PC-9 (cell line): ENCODE measurements around the gene VSIG4. TPM values are rescaled to one million over a fixed set of nuclear protein-coding genes. Genes with fewer than 3 reads are reported as not detected.

ENCODE experiments used
- Bru-seq: library from RNA; stranded (reverse); fragments of 400-500 nt; gene quantifications from one replicate; lab custom pipeline; 2021; lab: Mats Ljungman, UMichigan
- BruChase-seq, 2 experiments: library from RNA; stranded (reverse); fragments of 400-500 nt; gene quantifications; one replicate each; lab custom pipeline; 2021; lab: Mats Ljungman, UMichigan
- BruUV-seq: library from RNA; stranded (reverse); fragments of 400-500 nt; replicated peaks from 2 replicates; lab custom pipeline; 2021; lab: Mats Ljungman, UMichigan
- CTCF ChIA-PET: fragments of 300-600 bp; sonication (Branson Sonifier 250); formaldehyde crosslinking; loops from one replicate; lab custom pipeline; 2022; ENCODE audit warnings: antibody characterized with exemption; lab: Charles Lee
- POLR2A ChIA-PET: fragments of 300-600 bp; sonication (Branson Sonifier 250); formaldehyde crosslinking; loops from one replicate; lab custom pipeline; 2022; ENCODE audit warnings: antibody characterized with exemption; ENCODE audit not compliant: unreplicated experiment; lab: Charles Lee
- DNase-seq, 2 experiments: peaks; one replicate each; pipeline versions ENCODE4 v3.0.0 to v3.0.0-alpha.2; 2015 to 2022; ENCODE audit warnings: mixed read lengths in 1 of 2
- H2AFZ ChIP-seq: fragments of 200-600 bp; sonication (generic); 2 replicates; pipeline ENCODE4 v1.8.1; 2017; ENCODE audit warnings: antibody characterized with exemption
- H3F3A ChIP-seq: fragments of 200-600 bp; sonication (generic); 2 replicates; pipeline ENCODE4 v1.8.1; 2017; ENCODE audit warnings: antibody characterized with exemption, mild to moderate bottlenecking, low read depth; ENCODE audit not compliant: insufficient read depth
- H3K27ac ChIP-seq: fragments of 200-600 bp; sonication (generic); 2 replicates; pipeline ENCODE4 v1.6.1; 2016; ENCODE audit warnings: mixed run types
- H3K27me3 ChIP-seq: fragments of 200-600 bp; sonication (generic); 2 replicates; pipeline ENCODE4 v1.6.1; 2016; ENCODE audit warnings: low read depth, mixed run types; ENCODE audit not compliant: insufficient read depth
- H3K36me3 ChIP-seq: fragments of 200-600 bp; sonication (generic); 2 replicates; pipeline ENCODE4 v1.6.1; 2016; ENCODE audit warnings: low read depth, mixed run types
- H3K4me1 ChIP-seq: fragments of 200-600 bp; sonication (generic); replicated peaks from 2 replicates; pipeline ENCODE4 v1.6.1; 2016; ENCODE audit warnings: mixed run types; ENCODE audit not compliant: insufficient read depth
- H3K4me2 ChIP-seq: fragments of 200-600 bp; sonication (generic); 2 replicates; pipeline ENCODE4 v1.6.1; 2017; ENCODE audit warnings: mixed run types
- H3K4me3 ChIP-seq: fragments of 200-600 bp; sonication (generic); 2 replicates; pipeline ENCODE4 v1.6.1; 2016; ENCODE audit warnings: mixed run types
- H3K79me2 ChIP-seq: fragments of 200-600 bp; sonication (generic); 2 replicates; pipeline ENCODE4 v1.6.1; 2017; ENCODE audit warnings: low read depth, mixed run types
- H3K9me2 ChIP-seq: fragments of 200-600 bp; sonication (generic); 2 replicates; pipeline ENCODE4 v1.8.1; 2017; ENCODE audit warnings: mild to moderate bottlenecking; ENCODE audit not compliant: insufficient read depth
- H3K9me3 ChIP-seq: fragments of 200-600 bp; sonication (generic); 2 replicates; pipeline ENCODE4 v1.8.1; 2016; ENCODE audit warnings: low read depth; ENCODE audit not compliant: insufficient read depth
- H4K20me1 ChIP-seq: fragments of 200-600 bp; sonication (generic); 2 replicates; pipeline ENCODE4 v1.8.1; 2017; ENCODE audit not compliant: insufficient read depth
- CTCF ChIP-seq: fragments of 200-600 bp; sonication (generic); conservative IDR thresholded peaks from 2 replicates; pipeline ENCODE4 v1.6.1; 2017; ENCODE audit warnings: mixed run types, antibody characterized with exemption, mild to moderate bottlenecking, moderate library complexity
- EZH2 ChIP-seq: fragments of 200-600 bp; sonication (generic); IDR thresholded peaks from 2 replicates; pipeline ENCODE4 v1.8.0; 2017; ENCODE audit warnings: antibody characterized with exemption, low read depth
- intact Hi-C: fragments of 100-400 bp; cut with micrococcal nuclease; formaldehyde crosslinking; loops from one replicate; pipeline ENCODE4 v1.10.0; 2022; ENCODE audit not compliant: unreplicated experiment
- long read RNA-seq: library from polyadenylated mRNA; stranded (forward); transcript quantifications from one replicate; pipeline ENCODE4 v2.0.0, GENCODE V29; 2022
- total RNA-seq: library from RNA; stranded (reverse); gene quantifications from 2 replicates; pipeline ENCODE4 v1.2.3, GENCODE V29; 2021

VSIG4 gene
- total RNA-seq (not detected in 2 replicates), Bru-seq, nascent RNA (not detected), BruChase-seq, experiment 1, labeled RNA remaining after a 2-hour chase (not detected), BruChase-seq, experiment 2, labeled RNA remaining after a 6-hour chase (not detected)
- long read RNA-seq, result 0 reads

GRCh38 chrX:66039944-66040343 is at the start of gene VSIG4:
Gene VSIG4 (minus strand): TSS chrX:66040080. CDS start chrX:66039998, 82 bp downstream.
- Histone ChIP-seq H3K4me2 (no peak within 1 kb of the TSS), H3F3A (no peaks in the 10 kb centered on the region), H3K9me2 (no peaks in the 10 kb centered on the region), H3K79me2 (no peaks in the 10 kb centered on the region), H4K20me1 (no peaks in the 10 kb centered on the region), H3K4me1 (no peaks in the 10 kb centered on the region), H3K9me3 (no peaks in the 10 kb centered on the region), H3K27me3 (no peaks in the 10 kb centered on the region), H3K4me3 (no peak within 1 kb of the TSS), H3K27ac (no peak within 1 kb of the TSS), H2AFZ (no peak within 1 kb of the TSS), H3K36me3 (no peaks in the 10 kb centered on the region)
- no TSS peak for BruUV-seq
- intact Hi-C loops, result no loop called here
- ChIA-PET POLR2A (no interaction called here), CTCF (no interaction called here)
- TF ChIP-seq CTCF, result no peak
- DNase-seq, result no peak

GRCh38 chrX:66076801-66077200 is 36.9 kb upstream of the VSIG4 start:
- CTCF ChIA-PET, result no interaction called here
- no peaks in the 10 kb centered on the region for H3K4me1 ChIP-seq
- H3K4me2 ChIP-seq, result no peak overlapping the region
- no peaks in the 10 kb centered on the region for H3K27me3 ChIP-seq
- H2AFZ ChIP-seq, result no peak overlapping the region
- H4K20me1 ChIP-seq, result no peaks in the 10 kb centered on the region
- no TSS peak for BruUV-seq
- H3K9me3 ChIP-seq, result no peaks in the 10 kb centered on the region
- DNase-seq, result no peak
- POLR2A ChIA-PET, result no interaction called here
- no peaks in the 10 kb centered on the region for H3K36me3 ChIP-seq
- intact Hi-C loops, result no loop called here
- no peak overlapping the region for H3K4me3 ChIP-seq
- no peak overlapping the region for H3K27ac ChIP-seq
- H3K9me2 ChIP-seq, result no peaks in the 10 kb centered on the region
- no peak for TF ChIP-seq CTCF
- TF ChIP-seq EZH2, result no peak
- no peaks in the 10 kb centered on the region for H3F3A ChIP-seq
- no peaks in the 10 kb centered on the region for H3K79me2 ChIP-seq

- ChIA-PET POLR2A (no interaction called here), CTCF (no interaction called here)
- H3K79me2 ChIP-seq, result no peaks in the 10 kb centered on the region
- H3K27me3 ChIP-seq, result no peaks in the 10 kb centered on the region
- no peak overlapping the region for H3K4me2 ChIP-seq
- no peaks in the 10 kb centered on the region for H3K9me3 ChIP-seq
- intact Hi-C loops, result no loop called here
- TF ChIP-seq CTCF (no peak), EZH2 (no peak)
- H3K36me3 ChIP-seq, result no peaks in the 10 kb centered on the region
- H3F3A ChIP-seq, result no peaks in the 10 kb centered on the region
- H2AFZ ChIP-seq, result no peak overlapping the region
- H4K20me1 ChIP-seq, result no peaks in the 10 kb centered on the region
- BruUV-seq, result no TSS peak
- H3K9me2 ChIP-seq, result no peaks in the 10 kb centered on the region
- H3K27ac ChIP-seq, result no peak overlapping the region
- H3K4me1 ChIP-seq, result no peaks in the 10 kb centered on the region
- H3K4me3 ChIP-seq, result no peak overlapping the region
- DNase-seq, result no peak
Measured at GRCh38 chrX:66074920-66075879, 35.3 kb upstream of the VSIG4 start.
